Prostate gland (tissue), 2 donors: ENCODE data around the gene OS9.

Experiments used
- CTCF ChIP-seq, 4 experiments: fragments of 200-600 bp in 2 of 4; fragments of 450-650 bp in 2 of 4; sonication (generic) in 2 of 4; IDR thresholded peaks; 1 replicate in 3 of 4; 2 replicates in 1 of 4; pipeline ENCODE4 v1.5.1; 2016 to 2019; ENCODE audit warnings: antibody characterized with exemption in 4 of 4, mild to moderate bottlenecking in 2 of 4, moderate library complexity in 2 of 4
- POLR2A ChIP-seq: fragments of 450-650 bp; IDR thresholded peaks from one replicate; pipeline ENCODE4 v1.6.1; 2016; ENCODE audit warnings: antibody characterized with exemption, mild to moderate bottlenecking

- TF ChIP-seq POLR2A, result no peak
- TF ChIP-seq CTCF (IDR thresholded peaks at IDR 0.05), result no peak
These were observed 75.7 kb downstream of the OS9 start for GRCh38 chr12:57769594-57769993.
